Bronchial epithelial cell (primary cell): ENCODE measurements around the gene IPO13. TPM values are rescaled to one million over a fixed set of nuclear protein-coding genes. Genes with fewer than 3 reads are reported as not detected.

Source experiments
- DNase-seq: peaks from one replicate; pipeline ENCODE4 v3.0.0-alpha.2; 2010; ENCODE audit warnings: low read depth
- FAIRE-seq: peaks from 2 replicates; lab custom pipeline; 2011; peaks lifted over from hg19 to GRCh38; lab: Jason Lieb, UNC
- H3K27me3 ChIP-seq: 2 replicates; pipeline ENCODE4 v1.5.1; 2011; ENCODE audit warnings: low read length; ENCODE audit not compliant: control insufficient read depth, insufficient read depth
- H3K36me3 ChIP-seq: 2 replicates; pipeline ENCODE4 v1.5.1; 2011; ENCODE audit warnings: low read length; ENCODE audit not compliant: control insufficient read depth, insufficient read depth
- H3K4me3 ChIP-seq: 2 replicates; pipeline ENCODE4 v1.5.1; 2011; ENCODE audit warnings: mild to moderate bottlenecking, low read depth, low read length, control low read depth
- total RNA-seq: library from RNA; depleted of rRNA; stranded (reverse); fragments of >200 nt; gene quantifications from 2 replicates; pipeline ENCODE4 v1.2.1, GENCODE V29; 2014
- TF ChIP-seq, protein P1 (sequence below): IDR thresholded peaks from 2 replicates; pipeline ENCODE4 v1.5.1; 2011; ENCODE audit warnings: mild to moderate bottlenecking, moderate library complexity, low read length, control low read depth, inconsistent platforms; ENCODE audit not compliant: insufficient read depth, severe bottlenecking

The IPO13 gene
- total RNA-seq, 1 donor from 2014 or later = 13.2 TPM

- H3K27me3 ChIP-seq = no peaks in the 10 kb centered on the region
- no peaks in the 10 kb centered on the region for H3K36me3 ChIP-seq
- TF ChIP-seq, protein P1, sequence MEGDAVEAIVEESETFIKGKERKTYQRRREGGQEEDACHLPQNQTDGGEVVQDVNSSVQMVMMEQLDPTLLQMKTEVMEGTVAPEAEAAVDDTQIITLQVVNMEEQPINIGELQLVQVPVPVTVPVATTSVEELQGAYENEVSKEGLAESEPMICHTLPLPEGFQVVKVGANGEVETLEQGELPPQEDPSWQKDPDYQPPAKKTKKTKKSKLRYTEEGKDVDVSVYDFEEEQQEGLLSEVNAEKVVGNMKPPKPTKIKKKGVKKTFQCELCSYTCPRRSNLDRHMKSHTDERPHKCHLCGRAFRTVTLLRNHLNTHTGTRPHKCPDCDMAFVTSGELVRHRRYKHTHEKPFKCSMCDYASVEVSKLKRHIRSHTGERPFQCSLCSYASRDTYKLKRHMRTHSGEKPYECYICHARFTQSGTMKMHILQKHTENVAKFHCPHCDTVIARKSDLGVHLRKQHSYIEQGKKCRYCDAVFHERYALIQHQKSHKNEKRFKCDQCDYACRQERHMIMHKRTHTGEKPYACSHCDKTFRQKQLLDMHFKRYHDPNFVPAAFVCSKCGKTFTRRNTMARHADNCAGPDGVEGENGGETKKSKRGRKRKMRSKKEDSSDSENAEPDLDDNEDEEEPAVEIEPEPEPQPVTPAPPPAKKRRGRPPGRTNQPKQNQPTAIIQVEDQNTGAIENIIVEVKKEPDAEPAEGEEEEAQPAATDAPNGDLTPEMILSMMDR = no peak
- no peak overlapping the region for H3K4me3 ChIP-seq
- peak; percentile 82 for FAIRE-seq
- DNase-seq = no peak
Measured at GRCh38 chr1:43921022-43921421, 25.7 kb upstream of the IPO13 start.

DNA sequence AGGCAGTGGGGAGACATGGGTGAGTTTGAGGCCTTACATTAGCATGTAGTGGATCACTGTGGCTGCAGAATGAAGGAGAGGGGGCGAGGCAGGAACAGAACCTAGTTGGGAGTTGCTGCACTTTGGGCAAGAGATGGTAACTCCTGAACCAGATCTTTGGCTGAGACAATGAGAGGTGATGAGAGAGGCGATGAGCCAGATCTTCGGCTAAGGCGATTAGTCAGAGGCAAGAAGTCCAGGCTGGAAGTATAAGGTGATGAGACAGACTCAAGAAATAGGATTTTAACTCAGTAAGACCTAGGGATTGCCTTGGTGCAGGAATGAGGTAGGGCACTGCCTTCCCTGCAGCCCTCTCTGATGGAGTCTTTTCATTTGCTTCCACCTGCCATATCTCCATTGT is 22.2 kb upstream of the IPO13 start:
- H3K4me3 ChIP-seq = no peak overlapping the region
- TF ChIP-seq, protein P1 = no peak
- peak; percentile 89 for DNase-seq
- H3K36me3 ChIP-seq = no peaks in the 10 kb centered on the region
- no peaks in the 10 kb centered on the region for H3K27me3 ChIP-seq
- peak; percentile 99 for FAIRE-seq

DNA sequence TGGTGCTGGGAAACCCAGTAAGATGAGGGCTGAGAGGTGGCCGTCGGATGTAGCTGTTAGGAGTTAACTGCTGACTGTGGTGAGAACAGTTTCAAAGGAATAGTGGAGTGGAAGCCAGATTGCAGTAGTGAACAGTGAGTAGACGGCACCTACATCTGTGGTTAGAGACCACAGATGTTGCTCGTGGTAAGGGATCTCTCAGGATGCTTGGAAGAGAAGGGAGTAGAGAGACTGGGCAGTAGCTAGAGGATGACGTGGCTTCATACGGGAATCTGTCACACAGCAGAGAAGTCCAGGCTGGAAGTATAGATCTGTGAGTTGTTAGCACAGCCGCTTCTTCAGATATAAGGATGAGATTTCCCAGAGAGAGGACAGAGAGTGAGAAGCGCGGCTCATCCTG is 20.9 kb upstream of the IPO13 start:
- no peaks in the 10 kb centered on the region for H3K36me3 ChIP-seq
- DNase-seq (no peak), FAIRE-seq (no peak)
- H3K4me3 ChIP-seq = no peak overlapping the region
- no peaks in the 10 kb centered on the region for H3K27me3 ChIP-seq
- TF ChIP-seq, protein P1 = no peak

- no peak for DNase-seq
- H3K27me3 ChIP-seq = no peaks in the 10 kb centered on the region
- H3K36me3 ChIP-seq = no peaks in the 10 kb centered on the region
- no peak overlapping the region for H3K4me3 ChIP-seq
- FAIRE-seq = no peak
- TF ChIP-seq, protein P1 = peak; percentile 60
Measured at GRCh38 chr1:43930168-43930948, 16.4 kb upstream of the IPO13 start.

GRCh38 chr1:43930949-43931275 is 15.8 kb upstream of the IPO13 start:
- FAIRE-seq (no peak), DNase-seq (no peak)
- Histone ChIP-seq H3K4me3 (no peak overlapping the region), H3K27me3 (no peaks in the 10 kb centered on the region), H3K36me3 (no peaks in the 10 kb centered on the region)
- TF ChIP-seq, protein P1 = no peak
